SU-DHL-6 (cell line): ENCODE measurements around the gene SYNGR2.

Experiments used
- CTCF ChIP-seq: fragments of 200-600 bp; sonication (generic); IDR thresholded peaks from one replicate; pipeline ENCODE4 v1.5.1; 2017; ENCODE audit warnings: antibody characterized with exemption, mild to moderate bottlenecking, low read length, moderate library complexity; ENCODE audit not compliant: insufficient read depth, poor library complexity, severe bottlenecking
- EZH2phosphoT487 ChIP-seq: fragments of 200-600 bp; sonication (generic), shearing (Covaris generic); conservative IDR thresholded peaks from 2 replicates; pipeline ENCODE4 v1.6.1; 2018; ENCODE audit warnings: mild to moderate bottlenecking, antibody characterized with exemption, low read length, moderate library complexity, mixed read lengths

- peak; percentile 59 for TF ChIP-seq CTCF
- no peak for TF ChIP-seq EZH2phosphoT487
Observed at GRCh38 chr17:78133971-78134898, 34.1 kb upstream of the SYNGR2 start.
